VCaP (cell line): ENCODE measurements around the gene VENTX.

Experiments
- H3K27ac ChIP-seq: fragments of 450-650 bp; 2 replicates; pipeline ENCODE4 v1.5.1; 2017
- TF ChIP-seq, protein P1 (sequence below): fragments of 450-650 bp; conservative IDR thresholded peaks from 2 replicates; pipeline ENCODE4 v1.5.1; 2017; ENCODE audit warnings: mild to moderate bottlenecking, moderate library complexity

VENTX gene

DNA sequence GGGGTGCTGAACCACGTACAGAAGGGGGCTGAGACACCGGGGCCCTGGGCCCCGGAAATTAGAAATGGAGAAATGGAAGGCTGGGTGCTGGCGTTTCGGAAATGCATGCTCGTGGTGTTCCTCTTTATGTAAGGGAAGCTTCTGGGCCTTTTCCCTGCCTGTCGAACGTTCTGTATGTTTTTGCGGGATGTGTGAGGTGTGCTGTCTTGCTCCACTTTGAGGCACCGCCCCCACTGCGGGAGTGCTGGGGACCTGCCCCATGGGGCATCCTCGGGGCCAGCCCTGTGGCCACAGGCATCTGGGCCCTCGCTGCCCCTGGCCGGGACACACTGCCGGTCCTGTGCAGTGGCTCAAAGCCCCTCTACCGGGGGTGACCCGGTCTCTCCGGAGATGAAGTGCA lies 1.7 kb upstream of the VENTX start:
- TF ChIP-seq, protein P1, sequence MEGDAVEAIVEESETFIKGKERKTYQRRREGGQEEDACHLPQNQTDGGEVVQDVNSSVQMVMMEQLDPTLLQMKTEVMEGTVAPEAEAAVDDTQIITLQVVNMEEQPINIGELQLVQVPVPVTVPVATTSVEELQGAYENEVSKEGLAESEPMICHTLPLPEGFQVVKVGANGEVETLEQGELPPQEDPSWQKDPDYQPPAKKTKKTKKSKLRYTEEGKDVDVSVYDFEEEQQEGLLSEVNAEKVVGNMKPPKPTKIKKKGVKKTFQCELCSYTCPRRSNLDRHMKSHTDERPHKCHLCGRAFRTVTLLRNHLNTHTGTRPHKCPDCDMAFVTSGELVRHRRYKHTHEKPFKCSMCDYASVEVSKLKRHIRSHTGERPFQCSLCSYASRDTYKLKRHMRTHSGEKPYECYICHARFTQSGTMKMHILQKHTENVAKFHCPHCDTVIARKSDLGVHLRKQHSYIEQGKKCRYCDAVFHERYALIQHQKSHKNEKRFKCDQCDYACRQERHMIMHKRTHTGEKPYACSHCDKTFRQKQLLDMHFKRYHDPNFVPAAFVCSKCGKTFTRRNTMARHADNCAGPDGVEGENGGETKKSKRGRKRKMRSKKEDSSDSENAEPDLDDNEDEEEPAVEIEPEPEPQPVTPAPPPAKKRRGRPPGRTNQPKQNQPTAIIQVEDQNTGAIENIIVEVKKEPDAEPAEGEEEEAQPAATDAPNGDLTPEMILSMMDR: no peak
- H3K27ac ChIP-seq: no peak overlapping the region

DNA sequence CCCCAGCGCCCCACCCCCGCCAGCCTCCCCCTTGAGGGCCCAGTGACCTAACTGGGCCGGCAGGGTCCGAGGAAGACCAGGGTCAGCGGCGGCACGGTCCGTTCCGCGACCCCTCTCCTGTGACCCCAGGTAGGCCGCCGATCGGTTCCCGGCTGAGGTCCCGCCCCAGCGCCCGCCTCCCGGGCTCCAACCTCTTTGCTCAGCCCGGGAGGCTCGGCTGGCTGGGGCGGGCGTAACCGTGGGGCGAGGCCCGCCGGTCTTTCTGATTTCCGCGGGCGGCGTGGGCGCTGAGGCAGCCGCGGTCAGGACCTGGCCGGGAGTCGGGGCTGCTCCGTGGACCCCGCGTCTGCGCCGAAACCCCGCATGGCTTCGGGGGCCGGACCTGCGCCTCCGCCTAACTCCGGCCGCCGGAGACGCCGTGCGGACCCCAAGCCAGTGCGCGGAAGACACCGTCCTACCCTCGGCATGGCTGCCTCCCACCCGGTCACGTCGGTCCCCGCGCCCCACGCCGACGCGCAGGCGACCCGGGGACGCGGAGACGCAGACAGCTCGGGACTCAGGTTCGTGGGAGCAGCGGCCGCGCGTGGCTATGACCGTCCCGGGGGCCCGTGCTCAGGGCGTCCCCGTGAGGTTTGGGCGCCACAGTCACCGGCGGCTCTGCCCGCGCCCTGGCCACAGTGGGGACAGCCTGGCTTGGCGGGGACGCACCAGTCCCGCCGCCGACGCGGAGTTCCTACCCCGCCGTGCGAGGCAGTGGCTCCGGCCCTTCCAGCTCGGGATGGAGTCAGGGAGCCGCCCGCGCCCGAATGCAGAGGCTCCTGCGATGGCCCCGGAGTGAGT lies 1.0 kb upstream of the VENTX start:
- TF ChIP-seq, protein P1: no peak
- no peak overlapping the region for H3K27ac ChIP-seq

DNA sequence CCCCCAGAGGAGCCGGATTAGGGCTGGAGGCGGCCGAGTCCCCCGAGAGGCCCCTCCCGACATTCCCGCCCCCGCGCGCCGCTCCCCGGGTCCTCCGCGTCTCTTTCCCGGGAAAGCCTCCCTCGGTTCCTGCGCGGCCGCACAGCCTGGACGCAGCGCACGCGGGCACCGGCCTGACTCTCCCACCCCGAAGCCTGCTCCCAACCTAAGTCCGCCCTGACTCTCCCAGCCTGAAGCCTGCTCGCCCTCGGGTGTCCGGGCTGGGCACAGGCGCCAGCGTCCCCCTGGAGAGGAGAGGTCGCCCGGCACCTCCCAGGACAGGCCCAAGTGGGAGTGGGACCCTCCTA lies 441 bp upstream of the VENTX start:
- TF ChIP-seq, protein P1: no peak
- H3K27ac ChIP-seq: no peak overlapping the region

DNA sequence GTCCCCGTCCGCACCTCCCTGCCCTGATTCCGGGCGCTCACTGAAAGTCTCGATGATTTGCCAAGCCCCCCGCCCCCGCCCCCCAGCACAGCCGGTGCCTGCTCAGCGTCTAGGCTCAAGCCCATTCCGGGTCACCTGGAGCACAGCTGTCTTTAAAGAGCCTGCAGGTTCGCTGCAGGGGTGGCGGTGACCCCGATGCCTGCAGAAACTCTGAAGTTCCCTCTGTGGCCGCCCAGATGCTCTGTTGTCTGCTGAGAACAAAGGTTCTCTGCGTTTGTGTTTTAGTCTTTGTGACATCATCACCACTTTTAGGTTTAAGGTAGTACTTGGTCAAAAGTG lies 780 bp downstream of the VENTX start:
- TF ChIP-seq, protein P1: no peak
- no peak overlapping the region for H3K27ac ChIP-seq

DNA sequence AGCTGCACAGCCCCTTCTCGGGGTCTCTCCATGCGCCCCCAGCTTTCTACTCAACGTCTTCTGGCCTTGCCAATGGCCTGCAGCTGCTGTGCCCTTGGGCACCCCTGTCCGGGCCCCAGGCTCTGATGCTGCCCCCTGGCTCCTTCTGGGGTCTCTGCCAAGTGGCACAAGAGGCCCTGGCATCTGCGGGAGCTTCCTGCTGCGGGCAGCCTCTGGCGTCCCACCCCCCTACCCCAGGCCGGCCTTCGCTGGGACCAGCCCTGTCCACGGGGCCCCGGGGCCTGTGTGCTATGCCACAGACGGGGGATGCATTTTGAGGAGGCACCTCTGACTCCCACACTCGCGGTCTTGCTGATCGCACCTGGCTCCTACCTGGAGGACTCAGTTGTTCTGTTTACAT lies 2.3 kb downstream of the VENTX start:
- TF ChIP-seq, protein P1: no peak
- no peak overlapping the region for H3K27ac ChIP-seq

DNA sequence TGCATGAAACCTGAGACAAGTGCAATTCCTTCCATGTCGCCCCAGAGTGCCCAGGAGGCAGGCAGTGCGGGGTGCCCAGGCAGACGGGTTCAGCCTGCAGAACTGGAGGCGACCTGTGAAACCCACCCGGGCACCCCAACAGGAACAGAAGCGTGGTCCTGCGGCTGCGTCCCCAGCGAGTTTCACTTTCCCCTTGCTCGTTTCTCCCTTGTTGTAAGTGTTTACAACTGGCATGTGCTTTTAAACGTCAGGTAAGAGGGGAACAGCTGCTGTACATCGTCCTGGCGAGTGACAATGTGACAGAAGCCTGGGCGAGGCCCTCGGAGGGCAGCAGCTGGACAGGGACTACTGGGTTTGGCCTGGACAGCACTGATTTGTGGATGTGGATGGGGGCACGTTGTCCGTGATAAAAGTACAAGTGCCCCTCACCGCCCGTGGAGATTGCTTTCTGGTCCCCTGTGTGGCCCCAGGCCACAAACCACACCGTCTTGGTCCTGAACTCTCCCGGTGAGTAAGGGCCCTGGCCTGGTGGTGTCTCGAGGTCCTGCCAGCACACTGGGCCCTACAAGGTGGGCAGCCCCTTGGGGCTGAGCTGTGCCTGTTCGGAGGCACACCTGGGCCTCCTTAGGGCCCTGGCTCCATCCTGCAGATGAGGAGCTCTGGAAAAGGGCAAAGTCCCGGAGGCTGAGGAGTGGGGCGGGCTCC lies 4.0 kb downstream of the VENTX start:
- no peak overlapping the region for H3K27ac ChIP-seq
- TF ChIP-seq, protein P1: no peak

DNA sequence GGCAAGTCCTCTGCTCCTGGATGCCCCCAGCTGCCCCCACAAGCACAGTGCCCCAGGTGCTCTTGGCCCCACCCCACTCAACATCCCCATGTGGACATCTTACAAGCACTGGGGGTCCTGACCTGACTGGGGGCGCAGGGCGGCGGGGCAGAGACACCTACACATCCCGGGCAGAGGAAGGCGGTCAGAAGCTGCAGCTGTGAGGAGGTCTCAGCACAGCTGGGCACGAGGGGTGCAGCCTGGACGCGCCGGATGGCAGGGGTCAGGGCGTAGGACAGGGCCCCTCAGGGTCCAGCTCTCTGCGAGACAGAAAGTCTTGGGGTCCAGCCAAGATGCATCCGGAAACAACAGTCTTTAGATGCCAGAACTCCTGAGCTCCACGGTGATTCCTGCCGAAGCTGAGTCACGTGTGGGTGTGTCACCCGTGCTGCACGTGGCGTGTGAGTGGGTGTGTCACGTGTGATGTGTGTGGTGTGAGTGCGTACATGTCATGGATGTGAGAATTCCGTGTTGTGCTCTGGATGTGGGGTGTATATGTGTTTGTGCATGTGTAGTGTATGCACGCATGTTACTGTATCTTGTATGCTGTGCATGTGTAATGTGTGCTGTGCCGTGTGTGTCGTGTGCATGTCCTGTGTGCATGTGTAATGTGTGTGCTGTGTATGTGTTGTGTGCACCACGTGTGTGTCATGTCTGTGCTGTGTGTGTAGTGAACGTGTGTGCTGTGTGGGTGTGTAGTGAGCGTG lies 5.1 kb downstream of the VENTX start:
- TF ChIP-seq, protein P1: no peak
- H3K27ac ChIP-seq: no peak overlapping the region
